Measurements from ENCODE around the gene DDC.
"Not testable (repeated sequence)": the region's sequence is repeated elsewhere in the genome, so short reads cannot be mapped to it uniquely, and the experiment has no call there.

DDC gene

GRCh38 chr7:50479743-50480517 lies 85.3 kb downstream of the DDC start:
- no peak for DNase-seq

GRCh38 chr7:50477640-50478039 lies 87.6 kb downstream of the DDC start:
- DNase-seq: no peak

- DNase-seq: no peak
Measured at GRCh38 chr7:50476953-50477625, 88.1 kb downstream of the DDC start.

DNA sequence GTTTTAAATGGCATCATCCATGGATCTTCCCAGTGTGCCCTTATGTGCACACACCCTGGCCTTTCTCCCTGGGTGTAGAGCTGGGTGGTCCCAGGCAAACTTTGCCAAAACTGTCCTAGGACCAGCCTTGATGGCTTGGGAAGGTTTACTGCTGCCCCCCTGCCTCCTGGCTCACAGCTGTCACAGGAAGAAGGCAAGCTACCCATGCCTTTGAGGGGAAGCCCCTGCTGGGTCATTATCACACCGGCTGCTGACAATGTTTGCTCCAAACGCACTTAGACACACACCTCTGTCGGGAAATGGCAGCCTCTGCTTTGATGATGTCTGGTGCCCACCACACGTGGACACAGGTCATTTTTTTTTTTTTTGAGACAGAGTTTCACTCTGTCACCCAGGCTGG lies 89.9 kb downstream of the DDC start:
- no peak for DNase-seq

GRCh38 chr7:50474382-50475160 lies 90.6 kb downstream of the DDC start:
- no peak for DNase-seq

- DNase-seq: no peak
Measured at GRCh38 chr7:50473531-50473930, 91.7 kb downstream of the DDC start.

DNA sequence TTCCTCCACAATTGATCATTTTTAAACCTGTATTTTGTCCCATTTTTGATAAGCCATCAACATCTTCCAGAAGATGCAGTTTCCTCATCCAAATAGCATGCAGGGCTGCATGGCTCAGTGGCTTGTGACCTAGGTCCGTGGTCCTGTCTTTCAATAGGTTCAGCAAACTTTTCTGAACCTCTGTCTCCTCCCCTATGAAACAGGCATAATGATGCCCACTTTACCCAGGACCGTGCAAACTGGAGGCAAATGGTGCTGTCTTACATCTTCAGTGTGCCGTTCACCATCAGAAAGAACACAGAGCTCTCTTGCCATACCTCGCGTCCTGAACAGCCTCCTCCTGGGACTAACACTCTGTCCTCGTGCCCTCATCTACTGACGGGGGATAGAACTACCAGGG lies 92.8 kb downstream of the DDC start:
- no peak for DNase-seq

- no peak for DNase-seq
Measured at GRCh38 chr7:50471970-50472369, 93.2 kb downstream of the DDC start.

GRCh38 chr7:50470250-50471163 lies 94.7 kb downstream of the DDC start:
- DNase-seq: no peak

DNA sequence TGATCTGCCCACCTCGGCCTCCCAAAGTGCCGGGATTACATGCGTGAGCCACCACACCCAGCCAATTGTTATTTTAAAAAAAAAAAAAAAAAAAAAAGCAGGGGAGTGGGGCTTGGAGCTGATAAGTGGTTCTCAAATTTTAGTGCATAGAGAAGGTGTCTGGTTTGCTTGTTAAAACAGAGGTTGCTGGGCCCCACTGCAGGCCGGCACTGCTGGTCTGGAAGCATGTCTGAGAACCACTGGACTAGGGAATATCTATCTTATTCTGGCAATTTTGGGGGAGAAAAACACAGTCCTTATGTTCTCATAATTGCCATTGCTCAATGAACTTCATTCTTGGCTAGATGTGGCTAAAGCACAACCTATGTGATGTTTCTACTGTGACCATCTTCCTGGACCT lies 96.0 kb downstream of the DDC start:
- DNase-seq: no peak

DNA sequence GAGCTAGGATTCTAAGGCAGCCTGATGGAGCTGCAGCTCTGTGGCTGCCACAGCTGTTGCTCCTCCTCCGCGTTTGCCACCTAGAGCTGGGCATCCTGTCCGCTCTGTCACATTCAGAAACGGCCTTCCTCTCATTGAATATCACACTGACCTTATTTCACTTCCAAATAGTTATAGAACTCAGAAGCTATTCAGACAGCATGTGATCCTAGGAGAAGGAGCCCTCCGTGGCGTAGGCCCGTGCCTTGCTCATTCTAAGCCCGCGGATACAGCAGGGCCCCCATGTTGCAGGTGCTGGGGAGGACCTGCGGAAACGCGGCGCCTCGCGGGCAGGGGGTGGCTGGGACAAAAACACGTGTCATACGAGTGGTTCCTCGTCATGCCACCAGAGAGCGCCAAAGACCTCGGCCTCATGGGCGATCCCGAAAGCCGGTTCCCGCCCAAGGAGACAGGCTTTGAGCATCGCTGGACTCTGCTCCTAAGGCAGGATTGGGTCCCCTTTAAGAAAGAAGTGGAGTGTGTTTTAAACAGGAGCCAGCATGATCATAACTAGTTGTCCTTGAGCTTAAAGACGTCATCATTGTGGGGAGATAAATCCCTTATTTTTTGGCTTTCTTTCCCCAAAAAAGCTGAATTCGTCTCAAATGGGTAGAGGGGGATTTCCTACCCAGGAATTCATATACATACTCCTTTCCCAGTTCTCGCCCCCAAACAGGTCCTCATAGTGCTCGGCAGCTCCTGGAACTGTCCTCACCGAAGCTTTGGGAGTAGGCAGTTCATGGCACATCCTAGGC lies 97.2 kb downstream of the DDC start:
- peak; percentile 78 to 79 for DNase-seq

- DNase-seq: no peak
Measured at GRCh38 chr7:50466815-50467585, 98.2 kb downstream of the DDC start.

DNA sequence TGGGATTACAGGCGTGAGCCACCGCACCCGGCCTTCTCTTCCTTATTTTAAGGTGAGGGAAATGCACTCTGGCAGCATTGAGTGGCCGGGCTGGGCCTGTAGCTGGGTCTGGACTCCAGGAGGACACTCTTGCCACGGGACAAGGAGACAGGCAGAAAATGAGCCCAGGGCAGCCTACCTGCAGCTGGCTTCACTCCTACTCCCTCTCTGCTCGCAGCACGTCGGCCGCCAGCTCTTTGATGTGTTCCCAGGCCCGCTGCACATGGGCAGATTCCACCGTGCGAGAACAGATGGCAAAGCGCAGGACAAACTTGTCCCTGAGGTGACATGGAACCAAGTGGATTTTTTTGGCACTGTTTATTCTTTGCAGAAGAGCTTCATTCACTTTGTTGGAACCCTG lies 102.2 kb downstream of the DDC start:
- no peak for DNase-seq

- no peak for DNase-seq
Measured at GRCh38 chr7:50462361-50462760, 102.8 kb downstream of the DDC start.

GRCh38 chr7:50461695-50462094 lies 103.5 kb downstream of the DDC start:
- DNase-seq: no peak

- not testable (repeated sequence) for DNase-seq
Measured at GRCh38 chr7:50459183-50459582, 106.0 kb downstream of the DDC start.

DNA sequence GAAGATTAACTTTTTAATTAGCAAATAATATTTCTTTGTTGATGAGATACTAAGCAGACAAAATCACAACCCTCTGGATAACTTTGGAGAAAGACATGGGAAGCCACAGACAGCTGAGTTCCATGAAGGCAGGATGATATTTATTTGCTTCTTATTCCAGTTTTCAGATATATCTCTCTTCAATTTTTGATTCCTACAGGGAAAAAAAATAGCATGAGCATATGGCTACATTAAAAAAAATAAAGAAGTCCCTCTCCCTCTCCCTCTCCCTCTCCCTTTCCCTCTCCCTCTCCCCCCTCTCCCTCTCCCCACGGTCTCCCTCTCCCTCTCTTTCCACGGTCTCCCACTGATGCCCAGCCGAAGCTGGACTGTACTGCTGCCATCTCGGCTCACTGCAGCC lies 106.6 kb downstream of the DDC start:
- DNase-seq: not testable (repeated sequence)

DNA sequence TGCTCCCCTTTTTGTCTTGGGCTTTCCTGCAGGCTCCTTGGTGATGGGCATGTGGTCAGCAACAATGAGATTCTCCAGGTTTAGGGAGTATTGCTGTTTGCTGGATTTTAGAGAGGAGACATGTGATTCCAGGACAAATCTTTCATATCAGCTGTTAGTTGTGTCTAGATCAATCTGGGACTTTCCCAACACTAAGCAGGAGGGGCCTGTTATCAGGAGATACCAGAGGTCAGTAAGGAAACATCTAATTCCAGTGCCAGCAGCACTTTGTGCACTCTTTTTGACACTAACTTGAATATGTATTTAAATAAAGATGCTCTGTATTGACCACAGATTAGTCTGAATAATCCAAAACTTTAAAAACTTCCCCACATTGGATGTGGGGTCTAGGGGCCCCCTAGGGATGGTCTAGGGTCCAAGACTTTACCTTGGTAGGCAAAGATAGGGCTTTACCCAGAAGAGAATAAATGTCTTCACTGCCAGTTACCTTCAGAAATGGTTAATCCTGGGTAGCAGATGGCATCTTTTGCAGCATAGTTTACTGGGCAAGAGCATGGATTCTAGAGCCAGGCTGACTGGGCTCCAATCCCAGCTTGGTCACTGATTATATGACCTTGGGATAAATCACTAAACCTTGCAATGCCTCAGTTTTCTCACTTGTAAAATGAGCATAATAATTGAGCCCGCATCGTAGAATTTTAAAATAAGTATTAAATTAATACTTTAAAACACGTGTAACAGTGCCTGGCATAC lies 108.7 kb downstream of the DDC start:
- no peak for DNase-seq

- DNase-seq: no peak
Measured at GRCh38 chr7:50455658-50456057, 109.5 kb downstream of the DDC start.

DNA sequence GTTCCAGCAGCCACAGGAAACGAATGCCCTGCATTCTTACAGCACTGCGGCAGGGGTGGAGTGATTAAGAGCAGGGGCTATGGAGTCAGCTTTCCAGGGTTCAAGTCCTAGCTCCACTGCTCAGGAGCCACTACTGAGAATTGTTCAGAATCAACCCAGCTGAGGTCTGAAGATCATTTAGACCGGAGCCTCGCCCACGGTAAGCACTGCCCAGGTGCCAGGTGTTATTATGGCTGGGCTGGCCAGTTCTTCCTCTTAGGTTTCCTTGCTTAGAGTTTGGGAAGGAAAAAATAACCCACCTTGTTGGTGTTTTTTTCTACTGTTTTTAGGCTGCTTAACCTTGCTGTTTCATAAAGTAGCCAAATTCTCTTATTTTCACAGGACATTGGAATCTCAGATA lies 110.2 kb downstream of the DDC start:
- no peak for DNase-seq

Data from CD4-positive, alpha-beta T cell treated with Interleukin-4 for 1 hour (primary cell).